Cardiac muscle cell (in vitro differentiated cells and primary cell): ENCODE data around the gene ITGAD. TPM values are rescaled to one million over a fixed set of nuclear protein-coding genes. Genes with fewer than 3 reads are reported as not detected.
A peak's percentile ranks its signal among the peaks of the same experiment; 100 is the strongest.

ENCODE experiments used
- DNase-seq, 2 donors: peaks; one replicate each; pipeline versions ENCODE4 v3.0.0 to v3.0.0-alpha.2; 2010 to 2017; ENCODE audit warnings: low read depth in 1 of 2, low spot score in 1 of 2
- H3K27ac ChIP-seq: fragments of 200-600 bp; sonication (generic); 2 replicates; pipeline ENCODE4 v1.5.1; 2016
- H3K27me3 ChIP-seq: fragments of 200-600 bp; sonication (generic); 2 replicates; pipeline ENCODE4 v1.6.0; 2016; ENCODE audit warnings: control low read depth
- H3K36me3 ChIP-seq: fragments of 200-600 bp; sonication (generic); 2 replicates; pipeline ENCODE4 v1.5.1; 2016; ENCODE audit warnings: control low read depth
- H3K4me1 ChIP-seq: fragments of 200-600 bp; sonication (generic); 2 replicates; pipeline ENCODE4 v1.8.1; 2017; ENCODE audit warnings: low read depth, mild to moderate bottlenecking, mixed run types
- H3K4me3 ChIP-seq: fragments of 200-600 bp; sonication (generic); 2 replicates; pipeline ENCODE4 v1.5.1; 2016; ENCODE audit warnings: mild to moderate bottlenecking
- H3K9me3 ChIP-seq: fragments of 200-600 bp; sonication (generic); 2 replicates; pipeline ENCODE4 v1.5.1; 2017; ENCODE audit warnings: low read depth, mild to moderate bottlenecking, control low read depth
- CTCF ChIP-seq: IDR thresholded peaks from 2 replicates; pipeline ENCODE4 v1.5.1; 2012; ENCODE audit warnings: low read depth, mild to moderate bottlenecking, low read length
- polyA plus RNA-seq: library from polyadenylated mRNA; unstranded; fragments of >200 nt; fragmentation: Nextera tagmentation; extraction: Ambion mirVana; gene quantifications from 2 replicates; pipeline ENCODE4 v1.2.1, GENCODE V29; 2016
- total RNA-seq: library from RNA; depleted of rRNA; stranded (reverse); fragments of >200 nt; gene quantifications from 2 replicates; pipeline ENCODE4 v1.2.3, GENCODE V29; 2016

ITGAD gene
- total and polyA plus RNA-seq, 2 experiments from 2014 or later: not detected

- DNase-seq: peak; percentile 99
- peak; percentile 59 for TF ChIP-seq CTCF
- H3K4me1 ChIP-seq: peaks cover 11% of the 10 kb centered on the region
- H3K9me3 ChIP-seq: no peaks in the 10 kb centered on the region
- peak within 1 kb of the TSS; percentile 75 for H3K4me3 ChIP-seq
- H3K27me3 ChIP-seq: no peaks in the 10 kb centered on the region
- no peaks in the 10 kb centered on the region for H3K36me3 ChIP-seq
- H3K27ac ChIP-seq: peak within 1 kb of the TSS; percentile 100
Measured at GRCh38 chr16:31458844-31459686, 65.9 kb downstream of the ITGAD start, which contains the start of gene ARMC5. Gene ARMC5, plus strand, starts transcription at chr16:31459501. Its CDS starts 24 bp downstream, at chr16:31459525.

GRCh38 chr16:31459687-31460581 is 66.8 kb downstream of the ITGAD start:
- peak overlapping the region; percentile 75 for H3K4me3 ChIP-seq
- H3K27ac ChIP-seq: peak overlapping the region; percentile 100
- H3K9me3 ChIP-seq: no peaks in the 10 kb centered on the region
- peaks cover 7% of the 10 kb centered on the region for H3K4me1 ChIP-seq
- DNase-seq: peak; percentile 100
- no peaks in the 10 kb centered on the region for H3K36me3 ChIP-seq
- TF ChIP-seq CTCF: no peak
- no peaks in the 10 kb centered on the region for H3K27me3 ChIP-seq

- no peaks in the 10 kb centered on the region for H3K9me3 ChIP-seq
- peaks cover 7% of the 10 kb centered on the region for H3K4me1 ChIP-seq
- peaks cover 2% of the 10 kb centered on the region for H3K36me3 ChIP-seq
- DNase-seq: peak in 1 of 2 donors; percentile 66
- H3K27ac ChIP-seq: peak overlapping the region; percentile 87
- H3K27me3 ChIP-seq: no peaks in the 10 kb centered on the region
- peak; percentile 76 for TF ChIP-seq CTCF
- peak overlapping the region; percentile 37 for H3K4me3 ChIP-seq
Measured at GRCh38 chr16:31460582-31461002, 67.5 kb downstream of the ITGAD start.

GRCh38 chr16:31461201-31461920 is 68.2 kb downstream of the ITGAD start:
- no peaks in the 10 kb centered on the region for H3K9me3 ChIP-seq
- H3K27me3 ChIP-seq: no peaks in the 10 kb centered on the region
- peaks cover 7% of the 10 kb centered on the region for H3K4me1 ChIP-seq
- DNase-seq: no peak
- H3K36me3 ChIP-seq: peaks cover 4% of the 10 kb centered on the region
- no peak overlapping the region for H3K4me3 ChIP-seq
- no peak overlapping the region for H3K27ac ChIP-seq
- TF ChIP-seq CTCF: no peak
